ENCODE measurements around the gene SSH2. TPM values are rescaled to one million over a fixed set of nuclear protein-coding genes. Genes with fewer than 3 reads are reported as not detected.

Gene SSH2
- total RNA-seq, 1 donor from 2014 or later, result 46.5 TPM

DNA sequence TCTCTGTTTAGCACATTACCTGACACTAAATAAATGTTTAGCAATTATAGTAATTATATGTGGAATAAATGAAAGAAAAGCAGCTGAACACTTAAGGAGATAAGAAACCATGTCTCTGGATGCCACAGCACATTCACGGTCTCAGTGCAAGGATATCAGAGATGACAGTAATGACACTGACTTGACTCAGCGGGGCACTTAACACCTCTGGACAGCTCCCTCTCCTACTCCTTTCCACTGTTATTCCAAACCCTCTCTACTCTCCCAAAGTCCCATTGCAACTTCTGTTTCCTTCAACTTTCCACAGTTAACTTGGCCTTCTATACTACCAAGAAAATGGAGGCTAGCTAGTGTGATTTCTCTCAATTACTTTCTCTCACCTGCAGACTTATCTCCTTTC, 214.3 kb downstream of the SSH2 start:
- H3K27me3 Mint-ChIP-seq (ENCODE audit: unreplicated experiment), result no peaks in the 10 kb centered on the region
- H3K27ac Mint-ChIP-seq (ENCODE audit: unreplicated experiment), result no peak overlapping the region
- peaks cover 16% of the 10 kb centered on the region for H3K4me1 Mint-ChIP-seq (ENCODE audit: low read depth, unreplicated experiment)
- no peak for DNase-seq
- no peak overlapping the region for H3K4me3 Mint-ChIP-seq (ENCODE audit: unreplicated experiment)
- TF ChIP-seq, protein P1, sequence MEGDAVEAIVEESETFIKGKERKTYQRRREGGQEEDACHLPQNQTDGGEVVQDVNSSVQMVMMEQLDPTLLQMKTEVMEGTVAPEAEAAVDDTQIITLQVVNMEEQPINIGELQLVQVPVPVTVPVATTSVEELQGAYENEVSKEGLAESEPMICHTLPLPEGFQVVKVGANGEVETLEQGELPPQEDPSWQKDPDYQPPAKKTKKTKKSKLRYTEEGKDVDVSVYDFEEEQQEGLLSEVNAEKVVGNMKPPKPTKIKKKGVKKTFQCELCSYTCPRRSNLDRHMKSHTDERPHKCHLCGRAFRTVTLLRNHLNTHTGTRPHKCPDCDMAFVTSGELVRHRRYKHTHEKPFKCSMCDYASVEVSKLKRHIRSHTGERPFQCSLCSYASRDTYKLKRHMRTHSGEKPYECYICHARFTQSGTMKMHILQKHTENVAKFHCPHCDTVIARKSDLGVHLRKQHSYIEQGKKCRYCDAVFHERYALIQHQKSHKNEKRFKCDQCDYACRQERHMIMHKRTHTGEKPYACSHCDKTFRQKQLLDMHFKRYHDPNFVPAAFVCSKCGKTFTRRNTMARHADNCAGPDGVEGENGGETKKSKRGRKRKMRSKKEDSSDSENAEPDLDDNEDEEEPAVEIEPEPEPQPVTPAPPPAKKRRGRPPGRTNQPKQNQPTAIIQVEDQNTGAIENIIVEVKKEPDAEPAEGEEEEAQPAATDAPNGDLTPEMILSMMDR (IDR thresholded peaks at IDR 0.05; ENCODE audit: partially characterized antibody, unreplicated experiment), result no peak
- H3K9me3 Mint-ChIP-seq (ENCODE audit: unreplicated experiment), result peaks cover 4% of the 10 kb centered on the region
- H3K36me3 Mint-ChIP-seq (ENCODE audit: unreplicated experiment), result no peaks in the 10 kb centered on the region

DNA sequence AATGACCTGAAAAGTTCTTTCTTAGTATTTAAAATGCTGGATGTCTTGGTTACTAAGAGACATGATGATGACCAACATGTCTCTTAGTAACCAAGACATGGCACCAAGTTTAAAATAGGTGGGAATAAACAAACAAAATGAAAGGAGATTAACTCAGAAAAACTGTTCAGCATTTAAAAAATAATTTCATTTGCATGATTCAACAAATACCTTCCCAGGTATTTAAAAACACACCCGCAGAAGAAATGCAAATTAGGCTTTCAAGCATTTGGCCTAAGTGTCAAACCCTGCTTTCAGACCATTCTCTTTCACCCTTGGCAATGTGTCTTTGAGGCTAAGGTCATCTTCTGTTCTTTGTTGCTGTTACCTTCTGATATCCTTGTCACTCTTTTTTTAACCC, 215.9 kb downstream of the SSH2 start:
- H3K4me1 Mint-ChIP-seq (ENCODE audit: low read depth, unreplicated experiment), result peaks cover 11% of the 10 kb centered on the region
- TF ChIP-seq, protein P1 (IDR thresholded peaks at IDR 0.05; ENCODE audit: partially characterized antibody, unreplicated experiment), result no peak
- no peaks in the 10 kb centered on the region for H3K36me3 Mint-ChIP-seq (ENCODE audit: unreplicated experiment)
- no peaks in the 10 kb centered on the region for H3K27me3 Mint-ChIP-seq (ENCODE audit: unreplicated experiment)
- no peak overlapping the region for H3K4me3 Mint-ChIP-seq (ENCODE audit: unreplicated experiment)
- no peak for DNase-seq
- no peak overlapping the region for H3K27ac Mint-ChIP-seq (ENCODE audit: unreplicated experiment)
- H3K9me3 Mint-ChIP-seq (ENCODE audit: unreplicated experiment), result peaks cover 4% of the 10 kb centered on the region

DNA sequence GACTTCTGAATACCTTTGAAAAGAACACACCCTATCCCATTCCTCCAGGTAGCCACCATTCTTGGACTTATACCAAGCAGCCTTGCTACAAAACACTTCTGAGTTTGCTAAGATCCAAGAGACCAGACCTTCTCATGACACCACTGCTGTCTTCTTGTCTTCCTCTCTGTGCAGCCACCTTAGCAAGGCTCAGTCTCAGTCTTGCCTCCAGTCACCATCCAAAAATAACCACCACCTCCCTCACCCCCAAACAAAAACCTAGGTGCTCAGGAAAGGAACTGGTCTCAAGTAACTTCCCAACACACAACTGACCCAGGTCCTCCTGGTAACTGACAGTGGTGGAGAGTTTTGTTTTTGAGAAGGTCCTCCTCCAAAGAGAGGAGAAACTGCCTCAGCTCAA, 216.4 kb downstream of the SSH2 start:
- H3K27me3 Mint-ChIP-seq (ENCODE audit: unreplicated experiment), result no peaks in the 10 kb centered on the region
- no peaks in the 10 kb centered on the region for H3K36me3 Mint-ChIP-seq (ENCODE audit: unreplicated experiment)
- H3K4me1 Mint-ChIP-seq (ENCODE audit: low read depth, unreplicated experiment), result peaks cover 11% of the 10 kb centered on the region
- peaks cover 4% of the 10 kb centered on the region for H3K9me3 Mint-ChIP-seq (ENCODE audit: unreplicated experiment)
- no peak overlapping the region for H3K4me3 Mint-ChIP-seq (ENCODE audit: unreplicated experiment)
- no peak for DNase-seq
- no peak overlapping the region for H3K27ac Mint-ChIP-seq (ENCODE audit: unreplicated experiment)
- TF ChIP-seq, protein P1 (IDR thresholded peaks at IDR 0.05; ENCODE audit: partially characterized antibody, unreplicated experiment), result no peak

DNA sequence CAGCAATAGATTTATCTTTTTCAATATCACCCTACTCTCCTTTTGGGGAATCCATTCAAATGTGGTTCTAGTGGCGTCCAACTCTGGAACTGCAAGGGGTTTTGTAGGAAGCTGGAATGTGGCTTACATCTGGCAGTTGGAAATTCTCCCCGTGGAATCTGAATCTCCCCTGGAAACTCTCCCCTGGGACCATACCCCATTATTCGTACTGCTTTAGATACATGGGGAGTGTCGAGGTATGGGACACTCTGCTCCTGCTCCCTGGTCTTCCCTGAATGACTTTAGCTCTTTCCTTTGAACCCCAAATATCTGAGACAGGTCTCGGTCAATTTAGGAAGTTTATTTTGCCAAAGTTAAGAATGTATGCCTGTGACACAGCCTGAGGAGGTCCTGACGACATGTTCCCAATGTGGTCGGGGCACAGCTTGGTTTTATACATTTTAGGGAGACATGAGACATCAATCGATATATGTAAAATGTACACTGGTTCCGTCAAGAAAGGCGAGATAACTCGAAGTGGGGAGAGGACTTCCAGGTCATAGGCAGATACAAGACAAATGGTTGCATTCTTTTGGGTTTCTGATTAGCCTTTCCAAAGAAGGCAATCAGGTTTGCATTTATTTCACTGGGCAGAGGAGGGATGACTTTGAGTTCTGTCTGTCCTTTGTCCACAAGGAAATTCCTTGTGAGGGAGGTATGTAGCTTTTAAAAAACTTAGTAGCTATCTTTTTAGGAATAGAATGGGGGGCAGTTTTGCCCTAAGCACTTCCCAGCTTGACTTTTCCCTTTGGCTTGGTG, 218.2 kb downstream of the SSH2 start:
- no peaks in the 10 kb centered on the region for H3K36me3 Mint-ChIP-seq (ENCODE audit: unreplicated experiment)
- H3K4me1 Mint-ChIP-seq (ENCODE audit: low read depth, unreplicated experiment), result peaks cover 11% of the 10 kb centered on the region
- no peak overlapping the region for H3K27ac Mint-ChIP-seq (ENCODE audit: unreplicated experiment)
- H3K27me3 Mint-ChIP-seq (ENCODE audit: unreplicated experiment), result no peaks in the 10 kb centered on the region
- H3K9me3 Mint-ChIP-seq (ENCODE audit: unreplicated experiment), result peaks cover 4% of the 10 kb centered on the region
- H3K4me3 Mint-ChIP-seq (ENCODE audit: unreplicated experiment), result no peak overlapping the region
- DNase-seq, result no peak
- TF ChIP-seq, protein P1 (IDR thresholded peaks at IDR 0.05; ENCODE audit: partially characterized antibody, unreplicated experiment), result no peak

DNA sequence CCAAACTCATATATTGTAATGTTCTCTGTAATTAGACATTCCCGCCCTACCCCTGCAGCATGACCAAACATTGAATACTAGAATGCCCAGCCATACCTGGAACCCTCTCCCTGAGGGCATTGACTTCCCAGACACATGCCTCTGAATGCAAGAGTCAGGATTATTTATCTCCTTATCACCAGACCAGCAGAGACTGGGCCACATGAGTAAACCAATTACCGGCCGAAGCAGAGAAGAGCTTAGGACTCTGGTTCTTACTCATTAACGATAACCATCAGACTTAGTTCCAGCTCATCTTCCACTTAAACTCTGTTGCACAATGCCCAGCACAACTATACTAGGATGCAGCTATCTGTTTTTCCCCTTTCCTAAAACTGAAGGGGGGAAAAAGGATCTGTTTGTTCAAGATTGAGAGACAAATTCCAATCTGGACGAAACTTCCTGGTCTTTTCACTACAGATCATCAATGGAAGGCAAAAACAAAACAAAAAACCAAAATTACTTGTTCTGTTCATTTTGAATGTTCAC, 219.1 kb downstream of the SSH2 start:
- no peak for DNase-seq
- no peaks in the 10 kb centered on the region for H3K36me3 Mint-ChIP-seq (ENCODE audit: unreplicated experiment)
- TF ChIP-seq, protein P1 (IDR thresholded peaks at IDR 0.05; ENCODE audit: partially characterized antibody, unreplicated experiment), result no peak
- H3K4me3 Mint-ChIP-seq (ENCODE audit: unreplicated experiment), result no peak overlapping the region
- peaks cover 11% of the 10 kb centered on the region for H3K4me1 Mint-ChIP-seq (ENCODE audit: low read depth, unreplicated experiment)
- H3K27me3 Mint-ChIP-seq (ENCODE audit: unreplicated experiment), result no peaks in the 10 kb centered on the region
- H3K27ac Mint-ChIP-seq (ENCODE audit: unreplicated experiment), result no peak overlapping the region
- H3K9me3 Mint-ChIP-seq (ENCODE audit: unreplicated experiment), result peaks cover 4% of the 10 kb centered on the region
